Epithelial cell of esophagus (primary cell): ENCODE results near the gene FGF12.

Source experiments
- DNase-seq: peaks from one replicate; pipeline ENCODE4 v3.0.0; 2010; ENCODE audit warnings: low read depth
- H3K4me3 ChIP-seq: 2 replicates; pipeline ENCODE4 v1.5.1; 2011; ENCODE audit warnings: mild to moderate bottlenecking, low read length, control low read depth
- CTCF ChIP-seq: IDR thresholded peaks from 2 replicates; pipeline ENCODE4 v1.5.1; 2011; ENCODE audit warnings: low read depth, mild to moderate bottlenecking, low read length, control low read depth, inconsistent platforms; ENCODE audit not compliant: insufficient read depth; ENCODE audit errors: missing control alignments

Gene FGF12

GRCh38 chr3:192187485-192188051 is 539.8 kb downstream of the FGF12 start:
- H3K4me3 ChIP-seq: no peak overlapping the region
- TF ChIP-seq CTCF: no peak
- DNase-seq: peak; percentile 19

- no peak for TF ChIP-seq CTCF
- H3K4me3 ChIP-seq: no peak overlapping the region
- no peak for DNase-seq
Observed at GRCh38 chr3:192186498-192186897, 540.8 kb downstream of the FGF12 start.

- no peak overlapping the region for H3K4me3 ChIP-seq
- DNase-seq: no peak
- TF ChIP-seq CTCF: no peak
Observed at GRCh38 chr3:192186045-192186444, 541.3 kb downstream of the FGF12 start.

GRCh38 chr3:192183109-192183508 is 544.2 kb downstream of the FGF12 start:
- TF ChIP-seq CTCF: no peak
- DNase-seq: no peak

GRCh38 chr3:192181151-192181550 is 546.2 kb downstream of the FGF12 start:
- DNase-seq: no peak
- TF ChIP-seq CTCF: no peak
- H3K4me3 ChIP-seq: no peak overlapping the region

More at GRCh38 chr3:192183109-192183508, 544.2 kb downstream of the FGF12 start:
- H3K4me3 ChIP-seq: no peak overlapping the region

GRCh38 chr3:192177383-192177782 is 550.0 kb downstream of the FGF12 start:
- no peak for DNase-seq
- no peak overlapping the region for H3K4me3 ChIP-seq
- TF ChIP-seq CTCF: no peak

- DNase-seq: no peak
- H3K4me3 ChIP-seq: no peak overlapping the region
- TF ChIP-seq CTCF: no peak
Observed at GRCh38 chr3:192174283-192174682, 553.1 kb downstream of the FGF12 start.
